ENCODE data around the gene TDRD12. TPM values are rescaled to one million over a fixed set of nuclear protein-coding genes. Genes with fewer than 3 reads are reported as not detected.

TDRD12 gene, protein sequence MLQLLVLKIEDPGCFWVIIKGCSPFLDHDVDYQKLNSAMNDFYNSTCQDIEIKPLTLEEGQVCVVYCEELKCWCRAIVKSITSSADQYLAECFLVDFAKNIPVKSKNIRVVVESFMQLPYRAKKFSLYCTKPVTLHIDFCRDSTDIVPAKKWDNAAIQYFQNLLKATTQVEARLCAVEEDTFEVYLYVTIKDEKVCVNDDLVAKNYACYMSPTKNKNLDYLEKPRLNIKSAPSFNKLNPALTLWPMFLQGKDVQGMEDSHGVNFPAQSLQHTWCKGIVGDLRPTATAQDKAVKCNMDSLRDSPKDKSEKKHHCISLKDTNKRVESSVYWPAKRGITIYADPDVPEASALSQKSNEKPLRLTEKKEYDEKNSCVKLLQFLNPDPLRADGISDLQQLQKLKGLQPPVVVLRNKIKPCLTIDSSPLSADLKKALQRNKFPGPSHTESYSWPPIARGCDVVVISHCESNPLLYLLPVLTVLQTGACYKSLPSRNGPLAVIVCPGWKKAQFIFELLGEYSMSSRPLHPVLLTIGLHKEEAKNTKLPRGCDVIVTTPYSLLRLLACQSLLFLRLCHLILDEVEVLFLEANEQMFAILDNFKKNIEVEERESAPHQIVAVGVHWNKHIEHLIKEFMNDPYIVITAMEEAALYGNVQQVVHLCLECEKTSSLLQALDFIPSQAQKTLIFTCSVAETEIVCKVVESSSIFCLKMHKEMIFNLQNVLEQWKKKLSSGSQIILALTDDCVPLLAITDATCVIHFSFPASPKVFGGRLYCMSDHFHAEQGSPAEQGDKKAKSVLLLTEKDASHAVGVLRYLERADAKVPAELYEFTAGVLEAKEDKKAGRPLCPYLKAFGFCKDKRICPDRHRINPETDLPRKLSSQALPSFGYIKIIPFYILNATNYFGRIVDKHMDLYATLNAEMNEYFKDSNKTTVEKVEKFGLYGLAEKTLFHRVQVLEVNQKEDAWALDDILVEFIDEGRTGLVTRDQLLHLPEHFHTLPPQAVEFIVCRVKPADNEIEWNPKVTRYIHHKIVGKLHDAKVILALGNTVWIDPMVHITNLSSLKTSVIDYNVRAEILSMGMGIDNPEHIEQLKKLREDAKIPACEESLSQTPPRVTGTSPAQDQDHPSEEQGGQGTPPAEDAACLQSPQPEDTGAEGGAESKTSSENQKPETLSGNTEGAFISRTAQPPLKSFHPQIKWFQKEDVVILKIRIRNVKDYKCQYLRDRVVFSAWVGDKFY (N-terminal part only)
- total RNA-seq = under 1 TPM; 0.20 to 0.34 TPM
- 1 to 10 TPM in 1 of 6 donors, under 1 TPM in 5; 0.26 to 1.2 (median 0.67) TPM for polyA plus RNA-seq (ENCODE audit: insufficient read length in 6 of 6)
- long read RNA-seq, donor 1 = 0 reads
- long read RNA-seq, donor 2 = 0 reads
- long read RNA-seq, donor 3 = 0 reads
- long read RNA-seq, donor 4 = 0 reads
- long read RNA-seq, donor 5 = 0 reads
- long read RNA-seq, donor 6 = 0 reads
- long read RNA-seq, donor 7 = 0 reads
- long read RNA-seq, donor 8 = 0 reads
- long read RNA-seq, donor 9 = 0 reads
- long read RNA-seq, donor 10 = 0 reads
- long read RNA-seq, donor 11 = 0 reads
- long read RNA-seq, donor 12 = 0 reads

- ATAC-seq (no peak), DNase-seq (peak in 1 of 4 donors; percentile 78)
- H3K27me3 ChIP-seq = no peaks in the 10 kb centered on the region
- TF ChIP-seq CTCF (IDR thresholded peaks at IDR 0.05) = no peak
- H3K4me1 ChIP-seq = no peaks in the 10 kb centered on the region
- no peak within 1 kb of the TSS for H3K4me3 ChIP-seq
- H3K27ac ChIP-seq = no peak within 1 kb of the TSS
- intact Hi-C loops (cut with DNase I) = no loop called here
- no peaks in the 10 kb centered on the region for H3K9me3 ChIP-seq
- H3K36me3 ChIP-seq = peaks cover 0 to 20% of the 10 kb centered on the region in 2 donors
Measured at GRCh38 chr19:32719611-32720059, at the start of gene TDRD12. Gene TDRD12, plus strand, starts transcription at chr19:32719767. Its CDS starts 306 bp downstream, at chr19:32720073.

DNA sequence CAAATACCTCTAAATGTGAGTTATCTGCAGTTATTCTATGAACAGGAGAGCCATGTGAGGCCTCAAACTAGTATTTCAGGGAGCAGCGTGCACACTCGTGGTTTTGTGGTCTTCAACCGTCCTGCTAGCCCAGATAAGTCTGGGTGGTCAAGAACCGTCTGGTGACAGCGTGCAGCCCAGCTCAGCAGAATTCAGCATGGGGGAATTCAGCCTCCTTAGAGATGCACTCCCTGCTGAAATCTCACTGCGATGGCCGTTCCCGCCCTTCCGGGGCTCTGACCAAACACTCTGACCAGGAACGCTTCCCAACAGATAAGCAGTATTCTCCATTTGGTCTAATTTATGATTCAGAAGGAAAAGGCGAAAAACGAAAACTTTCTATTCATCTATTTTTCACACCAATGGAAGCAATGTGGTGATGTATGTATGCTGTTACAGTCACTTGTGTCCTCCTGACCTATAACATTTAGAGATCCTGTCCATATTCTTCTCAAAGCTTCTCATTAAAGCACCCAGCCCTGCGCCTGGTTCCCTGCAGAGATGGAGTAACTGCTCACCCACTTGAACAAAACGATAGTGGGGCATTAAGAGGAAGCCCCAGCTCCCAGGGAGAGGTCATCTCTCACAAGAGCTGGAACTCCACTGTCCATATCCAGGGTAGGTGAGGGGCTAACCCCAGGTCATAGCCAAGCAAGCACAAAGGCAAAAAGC lies 47.5 kb upstream of the TDRD12 start:
- no peak for TF ChIP-seq CTCF (IDR thresholded peaks at IDR 0.05)
- peaks cover 13 to 58% of the 10 kb centered on the region in 2 donors for H3K4me1 ChIP-seq

GRCh38 chr19:32672841-32673240 lies 46.7 kb upstream of the TDRD12 start:
- no peak for TF ChIP-seq CTCF (IDR thresholded peaks at IDR 0.05)

More for the DNA sequence above, 47.5 kb upstream of the TDRD12 start:
- DNase-seq = no peak
- Histone ChIP-seq H3K9me3 (no peaks in the 10 kb centered on the region), H3K27me3 (peaks cover 12 to 16% of the 10 kb centered on the region in 2 donors), H3K4me3 (no peak overlapping the region), H3K36me3 (peaks cover 0 to 1% of the 10 kb centered on the region in 2 donors), H3K27ac (no peak overlapping the region)
- no peak for ATAC-seq
- intact Hi-C loops (cut with DNase I) = no loop called here

GRCh38 chr19:32673573-32673972 lies 46.0 kb upstream of the TDRD12 start:
- Histone ChIP-seq H3K27me3 (peaks cover 19 to 31% of the 10 kb centered on the region in 2 donors), H3K9me3 (no peaks in the 10 kb centered on the region), H3K4me3 (peak overlapping the region in 1 of 2 donors; percentile 94), H3K27ac (no peak overlapping the region), H3K36me3 (no peaks in the 10 kb centered on the region), H3K4me1 (peaks cover 17 to 63% of the 10 kb centered on the region in 2 donors)
- no peak for ATAC-seq
- TF ChIP-seq CTCF (IDR thresholded peaks at IDR 0.05) = no peak
- no peak for DNase-seq
- intact Hi-C loops (cut with DNase I) = no loop called here

More at GRCh38 chr19:32672841-32673240, 46.7 kb upstream of the TDRD12 start:
- Histone ChIP-seq H3K4me3 (no peak overlapping the region), H3K9me3 (no peaks in the 10 kb centered on the region), H3K4me1 (peaks cover 17 to 63% of the 10 kb centered on the region in 2 donors), H3K36me3 (no peaks in the 10 kb centered on the region), H3K27me3 (peaks cover 19 to 24% of the 10 kb centered on the region in 2 donors), H3K27ac (no peak overlapping the region)
- ATAC-seq = no peak
- DNase-seq = no peak
- intact Hi-C loops (cut with DNase I) = no loop called here

Measured in left lung (tissue), 14 donors.